Measurements from ENCODE around the gene KRT72.

DNA sequence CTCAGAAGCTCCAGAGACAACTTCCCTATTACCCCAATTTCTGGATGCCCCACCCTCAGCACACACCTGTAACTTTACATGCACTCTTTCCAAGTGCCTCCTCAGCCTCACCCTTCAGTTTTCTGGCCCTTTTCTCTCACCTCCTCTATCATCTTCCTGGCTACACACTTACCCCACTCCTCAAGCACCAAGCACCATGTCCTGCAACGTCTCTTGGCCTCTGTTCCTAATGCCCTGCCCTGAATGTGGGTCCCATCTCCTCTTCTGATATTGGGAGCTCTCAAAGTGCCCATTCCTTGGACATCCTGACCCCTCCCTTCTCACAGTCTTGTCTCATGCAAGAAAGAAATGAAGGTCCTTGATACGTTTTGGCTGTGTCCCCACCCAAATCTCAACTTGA, 1.2 kb downstream of the KRT72 start:
- TF ChIP-seq CTBP1 (IDR thresholded peaks at IDR 0.05; ENCODE audit: borderline replicate concordance) (no peak), TARDBP (IDR thresholded peaks at IDR 0.05) (no peak)
